IMR-90 (cell line): ENCODE measurements around the gene MLH3. TPM values are rescaled to one million over a fixed set of nuclear protein-coding genes. Genes with fewer than 3 reads are reported as not detected.

Experiments used
- ATAC-seq: fragments of 200-7000 bp; cut with Tn5 transposase; 2 replicates; pipeline ENCODE4 v1.9.1; 2020; ENCODE audit warnings: low read depth, mild to moderate bottlenecking, moderate library complexity
- BruUV-seq: library from RNA; stranded (reverse); fragments of 400-500 nt; replicated peaks from 2 replicates; lab custom pipeline; 2021; lab: Mats Ljungman, UMichigan
- CTCF ChIA-PET: fragments of 300-600 bp; formaldehyde crosslinking; extraction: SDS; loops from one replicate; lab custom pipeline; 2021; ENCODE audit warnings: antibody characterized with exemption; lab: Yijun Ruan, JAX
- POLR2A ChIA-PET: fragments of 300-600 bp; sonication (Branson Sonifier 250); formaldehyde crosslinking; loops from one replicate; lab custom pipeline; 2022; ENCODE audit warnings: antibody characterized with exemption; ENCODE audit not compliant: unreplicated experiment; lab: Charles Lee
- DNase-seq: peaks from one replicate; pipeline ENCODE4 v3.0.0; 2013
- H2AFZ ChIP-seq: replicated peaks from 2 replicates; pipeline ENCODE3; 2013; ENCODE audit warnings: low read length, mild to moderate bottlenecking; ENCODE audit not compliant: poor library complexity
- H2AK5ac ChIP-seq: 2 replicates; pipeline ENCODE4 v1.6.1; 2013; ENCODE audit warnings: low read depth, low read length, inconsistent platforms
- H2AK9ac ChIP-seq: replicated peaks from 2 replicates; pipeline ENCODE3; 2013; ENCODE audit warnings: mild to moderate bottlenecking, low read depth, low read length, moderate library complexity; ENCODE audit not compliant: poor library complexity
- H2BK120ac ChIP-seq: 2 replicates; pipeline ENCODE4 v1.6.1; 2013; ENCODE audit warnings: low read depth, low read length, inconsistent platforms
- H2BK15ac ChIP-seq: 3 replicates; pipeline ENCODE4 v1.6.1; 2013; ENCODE audit warnings: low read depth, low read length, inconsistent platforms
- H2BK20ac ChIP-seq: 2 replicates; pipeline ENCODE4 v1.6.1; 2013; ENCODE audit warnings: low read depth, mild to moderate bottlenecking, inconsistent platforms, low read length, moderate library complexity
- H2BK5ac ChIP-seq: 2 replicates; pipeline ENCODE4 v1.6.1; 2013; ENCODE audit warnings: mild to moderate bottlenecking, low read depth, low read length, inconsistent platforms; ENCODE audit not compliant: poor library complexity, severe bottlenecking
- H3K14ac ChIP-seq: replicated peaks from 2 replicates; pipeline ENCODE4 v1.6.1; 2013; ENCODE audit warnings: low read depth, low read length, inconsistent platforms
- H3K18ac ChIP-seq: 2 replicates; pipeline ENCODE4 v1.6.1; 2013; ENCODE audit warnings: low read depth, low read length, control low read depth
- H3K23ac ChIP-seq: 2 replicates; pipeline ENCODE4 v1.6.1; 2013; ENCODE audit warnings: low read depth, low read length, inconsistent platforms
- H3K27ac ChIP-seq: 2 replicates; pipeline ENCODE4 v1.5.1; 2013; ENCODE audit warnings: mild to moderate bottlenecking, control low read depth, low read length; ENCODE audit not compliant: insufficient read depth
- H3K27me3 ChIP-seq: 2 replicates; pipeline ENCODE4 v1.6.1; 2013; ENCODE audit warnings: low read length; ENCODE audit not compliant: control insufficient read depth, insufficient read depth
- H3K36me3 ChIP-seq: 2 replicates; pipeline ENCODE4 v1.6.1; 2013; ENCODE audit warnings: low read length, mixed read lengths; ENCODE audit not compliant: control insufficient read depth, insufficient read depth
- H3K4ac ChIP-seq: 2 replicates; pipeline ENCODE4 v1.6.1; 2013; ENCODE audit warnings: low read depth, low read length, inconsistent platforms
- H3K4me1 ChIP-seq: 2 replicates; pipeline ENCODE4 v1.6.1; 2013; ENCODE audit warnings: low read length, mixed read lengths; ENCODE audit not compliant: control insufficient read depth, insufficient read depth
- H3K4me2 ChIP-seq: 2 replicates; pipeline ENCODE4 v1.6.1; 2013; ENCODE audit warnings: low read depth, mild to moderate bottlenecking, control low read depth, low read length, moderate library complexity
- H3K4me3 ChIP-seq: 2 replicates; pipeline ENCODE4 v1.5.1; 2013; ENCODE audit warnings: low read depth, mild to moderate bottlenecking, control low read depth, low read length, moderate library complexity; ENCODE audit not compliant: insufficient read depth
- H3K56ac ChIP-seq: 2 replicates; pipeline ENCODE4 v1.6.1; 2013; ENCODE audit warnings: low read length, inconsistent platforms; ENCODE audit not compliant: insufficient read depth; ENCODE audit errors: extremely low read depth
- H3K79me1 ChIP-seq, 2 experiments: 2 replicates each; pipeline ENCODE4 v1.6.1; 2013; ENCODE audit warnings: low read length in 2 of 2, inconsistent platforms in 1 of 2, low read depth in 1 of 2
- H3K9ac ChIP-seq: 2 replicates; pipeline ENCODE4 v1.6.1; 2013; ENCODE audit warnings: low read depth, low read length, control low read depth
- H3K9me1 ChIP-seq: 2 replicates; pipeline ENCODE4 v1.6.1; 2013; ENCODE audit warnings: low read length, inconsistent platforms; ENCODE audit not compliant: insufficient read depth
- H3K9me3 ChIP-seq: 2 replicates; pipeline ENCODE4 v1.6.1; 2013; ENCODE audit warnings: low read length; ENCODE audit not compliant: control insufficient read depth, insufficient read depth
- H4K20me1 ChIP-seq: 2 replicates; pipeline ENCODE4 v1.6.1; 2013; ENCODE audit warnings: low read length, inconsistent platforms; ENCODE audit not compliant: insufficient read depth
- H4K5ac ChIP-seq: 2 replicates; pipeline ENCODE4 v1.6.1; 2013; ENCODE audit warnings: mild to moderate bottlenecking, low read depth, low read length, control low read depth
- H4K8ac ChIP-seq, 2 experiments: 2 replicates each; pipeline ENCODE4 v1.6.1; 2013; ENCODE audit warnings: low read depth in 2 of 2, low read length in 2 of 2, control low read depth in 1 of 2, inconsistent platforms in 1 of 2
- H4K91ac ChIP-seq: 2 replicates; pipeline ENCODE4 v1.6.1; 2013; ENCODE audit warnings: low read depth, low read length, inconsistent platforms; ENCODE audit not compliant: insufficient read depth
- BHLHE40 ChIP-seq: fragments of 150-350 bp; IDR thresholded peaks from 2 replicates; pipeline ENCODE4 v1.6.1; 2016; ENCODE audit warnings: mild to moderate bottlenecking, low read depth, low read length
- CEBPB ChIP-seq: IDR thresholded peaks from 2 replicates; pipeline ENCODE4 v1.6.1; 2012; ENCODE audit warnings: low read depth, low read length, improper control_type of control experiment
- CHD1 ChIP-seq: IDR thresholded peaks from 2 replicates; pipeline ENCODE4 v1.6.1; 2012; ENCODE audit warnings: low read depth, low read length, improper control_type of control experiment
- FOS ChIP-seq: fragments of 150-350 bp; IDR thresholded peaks from 2 replicates; pipeline ENCODE4 v1.6.1; 2016; ENCODE audit warnings: low read depth, low read length
- MAFK ChIP-seq: IDR thresholded peaks from 2 replicates; pipeline ENCODE4 v1.6.1; 2012; ENCODE audit warnings: low read depth, low read length, improper control_type of control experiment
- MAZ ChIP-seq: IDR thresholded peaks from 2 replicates; pipeline ENCODE4 v1.6.1; 2012; ENCODE audit warnings: low read depth, mild to moderate bottlenecking, low read length, improper control_type of control experiment, moderate library complexity, borderline replicate concordance
- MXI1 ChIP-seq: IDR thresholded peaks from 2 replicates; pipeline ENCODE4 v1.6.1; 2012; ENCODE audit warnings: low read depth, mild to moderate bottlenecking, low read length, moderate library complexity, borderline replicate concordance
- NFE2L2 ChIP-seq: fragments of 150-350 bp; IDR thresholded peaks from 2 replicates; pipeline ENCODE4 v1.6.1; 2016; ENCODE audit warnings: low read depth, mild to moderate bottlenecking, low read length
- POLR2A ChIP-seq: IDR thresholded peaks from 2 replicates; pipeline ENCODE4 v1.6.1; 2012; ENCODE audit warnings: mild to moderate bottlenecking, low read depth, low read length
- RAD21 ChIP-seq: IDR thresholded peaks from 2 replicates; pipeline ENCODE4 v1.6.1; 2012; ENCODE audit warnings: low read length, improper control_type of control experiment
- RCOR1 ChIP-seq: IDR thresholded peaks from 2 replicates; pipeline ENCODE4 v1.6.1; 2012; ENCODE audit warnings: mild to moderate bottlenecking, low read length, improper control_type of control experiment; ENCODE audit not compliant: insufficient replicate concordance
- RFX5 ChIP-seq: IDR thresholded peaks from 2 replicates; pipeline ENCODE4 v1.8.0; 2012; ENCODE audit warnings: low read depth, mild to moderate bottlenecking, low read length, moderate library complexity
- SMC3 ChIP-seq: fragments of 150-350 bp; IDR thresholded peaks from 2 replicates; pipeline ENCODE4 v1.6.1; 2016; ENCODE audit warnings: low read depth, mild to moderate bottlenecking, antibody characterized with exemption, low read length, moderate library complexity
- USF2 ChIP-seq: fragments of 150-350 bp; IDR thresholded peaks from 2 replicates; pipeline ENCODE4 v1.6.1; 2017; ENCODE audit warnings: mild to moderate bottlenecking, antibody characterized with exemption, low read length, low read depth
- WGBS, 2 experiments: methylation state at CpG; one replicate each; pipeline versions ENCODE4 v1.1.5 to v1.1.7; 2013; ENCODE audit warnings: missing lambda C conversion rate in 2 of 2; ENCODE audit not compliant: insufficient read length in 1 of 2; ENCODE audit errors: extremely low coverage in 2 of 2; 5-methylcytosine and 5-hydroxymethylcytosine counted together
- dilution Hi-C: fragments of 300-500 bp; cut with HindIII; formaldehyde crosslinking; loops from one replicate; pipeline ENCODE4 v1.14.3; 2018; ENCODE audit warnings: low sequenced_read_pairs; ENCODE audit not compliant: unreplicated experiment
- in situ Hi-C: fragments of 300-500 bp; cut with MboI; formaldehyde crosslinking; loops from 3 replicates; pipeline ENCODE4 v1.14.3; 2019; ENCODE audit warnings: low sequenced_read_pairs, inconsistent platforms, mixed read lengths
- intact Hi-C: fragments of 100-400 bp; cut with micrococcal nuclease; formaldehyde crosslinking; loops from 2 replicates; pipeline ENCODE4 v1.10.0; 2022
- polyA plus RNA-seq, 3 experiments: library from polyadenylated mRNA; depleted of rRNA; stranded (reverse); fragments of >200 nt; gene quantifications; 2 replicates each; pipeline ENCODE4 v1.2.3, GENCODE V29; 2012; ENCODE audit warnings: low replicate concordance in 1 of 3
- total RNA-seq: library from RNA; depleted of rRNA; stranded (reverse); fragments of >200 nt; gene quantifications from 2 replicates; pipeline ENCODE4 v1.2.3, GENCODE V29; 2012
- TF ChIP-seq, protein P1 (sequence below): conservative IDR thresholded peaks from 2 replicates; pipeline ENCODE4 v1.5.1; 2012; ENCODE audit warnings: mild to moderate bottlenecking, low read depth, low read length, improper control_type of control experiment
- TF ChIP-seq, protein P2 (sequence below): fragments of 150-350 bp; IDR thresholded peaks from 2 replicates; pipeline ENCODE4 v1.6.1; 2016; ENCODE audit warnings: low read depth, mild to moderate bottlenecking, low read length, moderate library complexity, borderline replicate concordance

Gene MLH3
- total and polyA plus RNA-seq, 2 of the 4 experiments (the other 2 are of a cell fraction) = 5.6 to 14.7 TPM

DNA sequence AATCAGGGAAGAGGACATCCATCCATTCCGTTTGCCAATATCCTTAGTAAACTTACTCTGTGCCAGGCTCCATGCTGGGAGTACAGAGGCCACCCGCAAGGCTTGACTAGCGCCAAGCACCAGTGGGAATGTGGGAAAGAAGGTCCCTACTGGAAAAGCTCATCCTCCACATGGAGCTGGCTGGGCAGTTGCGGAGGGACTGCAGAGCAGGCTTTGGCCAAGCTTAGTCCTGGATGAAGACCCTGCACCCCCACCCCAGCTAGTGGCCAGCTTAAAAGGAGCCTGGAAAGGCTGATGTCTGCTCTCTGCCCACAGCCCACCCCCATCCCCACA, 70.9 kb downstream of the MLH3 start:
- no peak overlapping the region for H2AK5ac ChIP-seq
- H3K9ac ChIP-seq = no peak overlapping the region
- dilution Hi-C loops (no loop called here), intact Hi-C loops (no loop called here), in situ Hi-C loops (no loop called here)
- BruUV-seq = no TSS peak
- H3K27ac ChIP-seq = no peak overlapping the region
- peaks cover 15% of the 10 kb centered on the region for H3K4me1 ChIP-seq
- WGBS, 2 experiments = 80% methylated on average over 1 of the region's 4 CpGs; no CpG with 5 or more reads in 1 of the 2 experiments
- H2BK120ac ChIP-seq = no peak overlapping the region
- no peak overlapping the region for H3K4me2 ChIP-seq
- no peak overlapping the region for H3K56ac ChIP-seq
- POLR2A ChIA-PET = no interaction called here
- H3K36me3 ChIP-seq = no peaks in the 10 kb centered on the region
- H4K8ac ChIP-seq = no peak overlapping the region; a peak in 1 of 4 replicates
- H2BK5ac ChIP-seq = no peak overlapping the region
- peaks cover 2% of the 10 kb centered on the region; the same call in 1 of the 2 replicates for H3K27me3 ChIP-seq
- H3K4ac ChIP-seq = peak overlapping the region; percentile 79; the same call in 1 of the 2 replicates
- H2AK9ac ChIP-seq = no peak overlapping the region
- no peak overlapping the region for H3K18ac ChIP-seq
- no peak overlapping the region for H3K14ac ChIP-seq
- CTCF ChIA-PET = interaction anchor here (1.3 kb wide), 1 partner anchor 12 kb away, joined by 3 read pairs; no protein-coding TSS in a partner anchor
- no peak for TF ChIP-seq RAD21
- TF ChIP-seq NFE2L2 = no peak
- TF ChIP-seq MAZ = no peak
- no peak for TF ChIP-seq POLR2A
- TF ChIP-seq FOS = no peak
- no peak for TF ChIP-seq CEBPB
- TF ChIP-seq MAFK = no peak
- no peak for TF ChIP-seq RCOR1
- TF ChIP-seq, protein P1, sequence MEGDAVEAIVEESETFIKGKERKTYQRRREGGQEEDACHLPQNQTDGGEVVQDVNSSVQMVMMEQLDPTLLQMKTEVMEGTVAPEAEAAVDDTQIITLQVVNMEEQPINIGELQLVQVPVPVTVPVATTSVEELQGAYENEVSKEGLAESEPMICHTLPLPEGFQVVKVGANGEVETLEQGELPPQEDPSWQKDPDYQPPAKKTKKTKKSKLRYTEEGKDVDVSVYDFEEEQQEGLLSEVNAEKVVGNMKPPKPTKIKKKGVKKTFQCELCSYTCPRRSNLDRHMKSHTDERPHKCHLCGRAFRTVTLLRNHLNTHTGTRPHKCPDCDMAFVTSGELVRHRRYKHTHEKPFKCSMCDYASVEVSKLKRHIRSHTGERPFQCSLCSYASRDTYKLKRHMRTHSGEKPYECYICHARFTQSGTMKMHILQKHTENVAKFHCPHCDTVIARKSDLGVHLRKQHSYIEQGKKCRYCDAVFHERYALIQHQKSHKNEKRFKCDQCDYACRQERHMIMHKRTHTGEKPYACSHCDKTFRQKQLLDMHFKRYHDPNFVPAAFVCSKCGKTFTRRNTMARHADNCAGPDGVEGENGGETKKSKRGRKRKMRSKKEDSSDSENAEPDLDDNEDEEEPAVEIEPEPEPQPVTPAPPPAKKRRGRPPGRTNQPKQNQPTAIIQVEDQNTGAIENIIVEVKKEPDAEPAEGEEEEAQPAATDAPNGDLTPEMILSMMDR = no peak
- TF ChIP-seq MXI1 = no peak
- no peak for TF ChIP-seq CHD1
- no peak for TF ChIP-seq BHLHE40
- no peak for TF ChIP-seq USF2
- TF ChIP-seq, protein P2, sequence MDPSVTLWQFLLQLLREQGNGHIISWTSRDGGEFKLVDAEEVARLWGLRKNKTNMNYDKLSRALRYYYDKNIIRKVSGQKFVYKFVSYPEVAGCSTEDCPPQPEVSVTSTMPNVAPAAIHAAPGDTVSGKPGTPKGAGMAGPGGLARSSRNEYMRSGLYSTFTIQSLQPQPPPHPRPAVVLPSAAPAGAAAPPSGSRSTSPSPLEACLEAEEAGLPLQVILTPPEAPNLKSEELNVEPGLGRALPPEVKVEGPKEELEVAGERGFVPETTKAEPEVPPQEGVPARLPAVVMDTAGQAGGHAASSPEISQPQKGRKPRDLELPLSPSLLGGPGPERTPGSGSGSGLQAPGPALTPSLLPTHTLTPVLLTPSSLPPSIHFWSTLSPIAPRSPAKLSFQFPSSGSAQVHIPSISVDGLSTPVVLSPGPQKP = no peak
- TF ChIP-seq RFX5 = no peak
- TF ChIP-seq SMC3 = no peak
- DNase-seq = no peak
- no peak overlapping the region for H4K91ac ChIP-seq
- no peaks in the 10 kb centered on the region for H4K20me1 ChIP-seq
- no peaks in the 10 kb centered on the region for H3K79me1 ChIP-seq
- no peak; the same call in 1 of the 2 replicates for ATAC-seq
- H3K9me1 ChIP-seq = peaks cover 9% of the 10 kb centered on the region; the same call in 1 of the 2 replicates
- H2AFZ ChIP-seq = peak overlapping the region; percentile 92
- H3K9me3 ChIP-seq = no peaks in the 10 kb centered on the region
- no peak overlapping the region for H3K23ac ChIP-seq
- no peak overlapping the region for H4K5ac ChIP-seq
- H2BK20ac ChIP-seq = no peak overlapping the region
- H3K4me3 ChIP-seq = no peak overlapping the region
- no peak overlapping the region for H2BK15ac ChIP-seq
